OCI-LY3 (cell line): ENCODE results near the gene AR.

Experiments
- EZH2phosphoT487 ChIP-seq: fragments of 200-600 bp; shearing (Covaris generic); IDR thresholded peaks from 2 replicates; pipeline ENCODE4 v1.6.1; 2018; ENCODE audit warnings: antibody characterized with exemption, mixed run types, low read depth
- TF ChIP-seq, protein P1 (sequence below): fragments of 200-600, 300-600 bp; sonication (generic); IDR thresholded peaks from 2 replicates; pipeline ENCODE4 v1.5.1; 2014; ENCODE audit warnings: antibody characterized with exemption, low read length, low read depth

DNA sequence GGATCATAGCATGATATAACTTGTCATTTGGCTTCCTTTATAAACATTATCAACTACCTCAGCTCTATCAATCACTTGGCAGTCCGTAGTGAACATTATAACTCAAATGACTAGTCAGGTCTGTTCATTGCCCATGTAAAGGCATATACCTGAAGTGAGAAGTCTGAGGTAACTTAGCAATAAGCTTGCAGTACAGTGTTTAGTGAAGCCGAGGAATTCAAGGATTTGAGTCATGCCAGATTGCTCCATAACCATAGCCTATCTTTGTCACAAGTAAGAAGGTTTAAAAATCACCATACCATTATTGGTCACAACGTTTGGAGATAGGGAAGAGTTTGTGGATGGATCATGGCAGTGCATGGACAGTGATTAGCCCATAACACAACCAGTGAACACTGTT lies 41.6 kb downstream of the AR start:
- no peak for TF ChIP-seq EZH2phosphoT487
- TF ChIP-seq, protein P1, sequence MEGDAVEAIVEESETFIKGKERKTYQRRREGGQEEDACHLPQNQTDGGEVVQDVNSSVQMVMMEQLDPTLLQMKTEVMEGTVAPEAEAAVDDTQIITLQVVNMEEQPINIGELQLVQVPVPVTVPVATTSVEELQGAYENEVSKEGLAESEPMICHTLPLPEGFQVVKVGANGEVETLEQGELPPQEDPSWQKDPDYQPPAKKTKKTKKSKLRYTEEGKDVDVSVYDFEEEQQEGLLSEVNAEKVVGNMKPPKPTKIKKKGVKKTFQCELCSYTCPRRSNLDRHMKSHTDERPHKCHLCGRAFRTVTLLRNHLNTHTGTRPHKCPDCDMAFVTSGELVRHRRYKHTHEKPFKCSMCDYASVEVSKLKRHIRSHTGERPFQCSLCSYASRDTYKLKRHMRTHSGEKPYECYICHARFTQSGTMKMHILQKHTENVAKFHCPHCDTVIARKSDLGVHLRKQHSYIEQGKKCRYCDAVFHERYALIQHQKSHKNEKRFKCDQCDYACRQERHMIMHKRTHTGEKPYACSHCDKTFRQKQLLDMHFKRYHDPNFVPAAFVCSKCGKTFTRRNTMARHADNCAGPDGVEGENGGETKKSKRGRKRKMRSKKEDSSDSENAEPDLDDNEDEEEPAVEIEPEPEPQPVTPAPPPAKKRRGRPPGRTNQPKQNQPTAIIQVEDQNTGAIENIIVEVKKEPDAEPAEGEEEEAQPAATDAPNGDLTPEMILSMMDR = no peak
